ENCODE measurements around the gene DMRT1. TPM values are rescaled to one million over a fixed set of nuclear protein-coding genes. Genes with fewer than 3 reads are reported as not detected.

The DMRT1 gene
- total RNA-seq, 1 experiment from 2014 or later, result not detected

DNA sequence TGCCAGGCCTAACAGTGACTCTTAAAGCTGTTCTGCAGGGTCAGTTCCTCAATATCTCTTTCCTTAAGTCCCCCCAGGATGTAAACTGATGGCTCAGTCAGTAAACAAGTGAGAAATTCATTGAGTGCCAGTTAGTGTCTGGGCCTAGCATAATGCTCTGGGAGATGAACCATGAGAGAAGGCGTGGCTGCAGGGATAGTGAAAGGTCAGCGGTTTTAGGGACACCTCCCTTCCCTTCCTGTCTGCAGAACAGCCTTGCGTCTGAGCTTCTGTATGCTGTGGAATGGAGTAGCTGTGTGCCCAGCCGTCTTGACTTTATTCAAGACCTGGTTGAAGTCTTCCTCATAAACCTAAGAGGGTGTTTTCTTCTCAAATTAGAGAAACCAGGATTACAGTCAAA, 88.2 kb downstream of the DMRT1 start (continued):
- TF ChIP-seq GABPB1 (CRISPR knock-in tag; IDR thresholded peaks at IDR 0.05) (no peak), ZBTB21 (CRISPR knock-in tag; IDR thresholded peaks at IDR 0.05; ENCODE audit: borderline replicate concordance) (no peak)
- TF ChIP-seq, protein P1, sequence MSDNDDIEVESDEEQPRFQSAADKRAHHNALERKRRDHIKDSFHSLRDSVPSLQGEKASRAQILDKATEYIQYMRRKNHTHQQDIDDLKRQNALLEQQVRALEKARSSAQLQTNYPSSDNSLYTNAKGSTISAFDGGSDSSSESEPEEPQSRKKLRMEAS (CRISPR knock-in tag; IDR thresholded peaks at IDR 0.05), result no peak

DNA sequence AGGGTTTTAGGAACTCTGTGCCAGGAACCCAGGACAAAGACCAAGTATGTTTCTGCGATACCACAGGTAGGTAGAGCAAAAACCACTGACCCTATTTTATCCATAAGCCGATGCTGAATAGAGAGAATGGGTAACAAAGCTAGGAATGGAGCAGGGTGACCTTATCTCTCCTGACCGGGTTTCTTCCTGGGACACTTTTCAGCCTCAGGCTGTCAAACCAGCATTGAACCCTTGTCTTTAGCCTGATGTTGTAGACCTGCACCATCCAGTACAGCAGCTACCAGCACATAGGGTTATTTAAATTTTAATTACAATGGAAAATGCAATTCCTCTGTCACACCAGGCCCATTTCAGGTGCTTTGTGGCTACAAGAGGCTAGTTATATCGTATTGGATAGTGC, 91.9 kb downstream of the DMRT1 start:
- Mint-ChIP-seq H3K4me3 (no peak overlapping the region), H3K36me3 (peaks cover 7% of the 10 kb centered on the region; the same call in 1 of the 2 replicates), H3K9me3 (peaks cover 26% of the 10 kb centered on the region), H3K27me3 (ENCODE audit: low read depth) (peaks cover 2% of the 10 kb centered on the region; the same call in 1 of the 2 replicates), H3K27ac (no peak overlapping the region), H3K4me1 (no peaks in the 10 kb centered on the region)
- no peak for ATAC-seq
- TF ChIP-seq, protein P2, sequence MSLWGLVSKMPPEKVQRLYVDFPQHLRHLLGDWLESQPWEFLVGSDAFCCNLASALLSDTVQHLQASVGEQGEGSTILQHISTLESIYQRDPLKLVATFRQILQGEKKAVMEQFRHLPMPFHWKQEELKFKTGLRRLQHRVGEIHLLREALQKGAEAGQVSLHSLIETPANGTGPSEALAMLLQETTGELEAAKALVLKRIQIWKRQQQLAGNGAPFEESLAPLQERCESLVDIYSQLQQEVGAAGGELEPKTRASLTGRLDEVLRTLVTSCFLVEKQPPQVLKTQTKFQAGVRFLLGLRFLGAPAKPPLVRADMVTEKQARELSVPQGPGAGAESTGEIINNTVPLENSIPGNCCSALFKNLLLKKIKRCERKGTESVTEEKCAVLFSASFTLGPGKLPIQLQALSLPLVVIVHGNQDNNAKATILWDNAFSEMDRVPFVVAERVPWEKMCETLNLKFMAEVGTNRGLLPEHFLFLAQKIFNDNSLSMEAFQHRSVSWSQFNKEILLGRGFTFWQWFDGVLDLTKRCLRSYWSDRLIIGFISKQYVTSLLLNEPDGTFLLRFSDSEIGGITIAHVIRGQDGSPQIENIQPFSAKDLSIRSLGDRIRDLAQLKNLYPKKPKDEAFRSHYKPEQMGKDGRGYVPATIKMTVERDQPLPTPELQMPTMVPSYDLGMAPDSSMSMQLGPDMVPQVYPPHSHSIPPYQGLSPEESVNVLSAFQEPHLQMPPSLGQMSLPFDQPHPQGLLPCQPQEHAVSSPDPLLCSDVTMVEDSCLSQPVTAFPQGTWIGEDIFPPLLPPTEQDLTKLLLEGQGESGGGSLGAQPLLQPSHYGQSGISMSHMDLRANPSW (CRISPR knock-in tag; conservative IDR thresholded peaks at IDR 0.05; ENCODE audit: low read depth), result no peak
- no peak for TF ChIP-seq ZNF396 (CRISPR knock-in tag; IDR thresholded peaks at IDR 0.05; ENCODE audit: borderline replicate concordance)
- no peak for TF ChIP-seq ELF4 (CRISPR knock-in tag; IDR thresholded peaks at IDR 0.05; ENCODE audit: low read depth)
- TF ChIP-seq, protein P3, sequence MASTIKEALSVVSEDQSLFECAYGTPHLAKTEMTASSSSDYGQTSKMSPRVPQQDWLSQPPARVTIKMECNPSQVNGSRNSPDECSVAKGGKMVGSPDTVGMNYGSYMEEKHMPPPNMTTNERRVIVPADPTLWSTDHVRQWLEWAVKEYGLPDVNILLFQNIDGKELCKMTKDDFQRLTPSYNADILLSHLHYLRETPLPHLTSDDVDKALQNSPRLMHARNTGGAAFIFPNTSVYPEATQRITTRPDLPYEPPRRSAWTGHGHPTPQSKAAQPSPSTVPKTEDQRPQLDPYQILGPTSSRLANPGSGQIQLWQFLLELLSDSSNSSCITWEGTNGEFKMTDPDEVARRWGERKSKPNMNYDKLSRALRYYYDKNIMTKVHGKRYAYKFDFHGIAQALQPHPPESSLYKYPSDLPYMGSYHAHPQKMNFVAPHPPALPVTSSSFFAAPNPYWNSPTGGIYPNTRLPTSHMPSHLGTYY (CRISPR knock-in tag; IDR thresholded peaks at IDR 0.05), result no peak
- TF ChIP-seq, protein P4, sequence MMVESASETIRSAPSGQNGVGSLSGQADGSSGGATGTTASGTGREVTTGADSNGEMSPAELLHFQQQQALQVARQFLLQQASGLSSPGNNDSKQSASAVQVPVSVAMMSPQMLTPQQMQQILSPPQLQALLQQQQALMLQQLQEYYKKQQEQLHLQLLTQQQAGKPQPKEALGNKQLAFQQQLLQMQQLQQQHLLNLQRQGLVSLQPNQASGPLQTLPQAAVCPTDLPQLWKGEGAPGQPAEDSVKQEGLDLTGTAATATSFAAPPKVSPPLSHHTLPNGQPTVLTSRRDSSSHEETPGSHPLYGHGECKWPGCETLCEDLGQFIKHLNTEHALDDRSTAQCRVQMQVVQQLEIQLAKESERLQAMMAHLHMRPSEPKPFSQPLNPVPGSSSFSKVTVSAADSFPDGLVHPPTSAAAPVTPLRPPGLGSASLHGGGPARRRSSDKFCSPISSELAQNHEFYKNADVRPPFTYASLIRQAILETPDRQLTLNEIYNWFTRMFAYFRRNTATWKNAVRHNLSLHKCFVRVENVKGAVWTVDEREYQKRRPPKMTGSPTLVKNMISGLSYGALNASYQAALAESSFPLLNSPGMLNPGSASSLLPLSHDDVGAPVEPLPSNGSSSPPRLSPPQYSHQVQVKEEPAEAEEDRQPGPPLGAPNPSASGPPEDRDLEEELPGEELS (CRISPR knock-in tag; IDR thresholded peaks at IDR 0.05), result no peak
- CTCF ChIA-PET, result interaction anchor here (1.4 kb wide), 1 partner anchor 76 kb away, joined by 4 read pairs; no protein-coding TSS in a partner anchor
- POLR2A ChIA-PET, result no interaction called here
- no peak for DNase-seq (ENCODE audit: low spot score)

DNA sequence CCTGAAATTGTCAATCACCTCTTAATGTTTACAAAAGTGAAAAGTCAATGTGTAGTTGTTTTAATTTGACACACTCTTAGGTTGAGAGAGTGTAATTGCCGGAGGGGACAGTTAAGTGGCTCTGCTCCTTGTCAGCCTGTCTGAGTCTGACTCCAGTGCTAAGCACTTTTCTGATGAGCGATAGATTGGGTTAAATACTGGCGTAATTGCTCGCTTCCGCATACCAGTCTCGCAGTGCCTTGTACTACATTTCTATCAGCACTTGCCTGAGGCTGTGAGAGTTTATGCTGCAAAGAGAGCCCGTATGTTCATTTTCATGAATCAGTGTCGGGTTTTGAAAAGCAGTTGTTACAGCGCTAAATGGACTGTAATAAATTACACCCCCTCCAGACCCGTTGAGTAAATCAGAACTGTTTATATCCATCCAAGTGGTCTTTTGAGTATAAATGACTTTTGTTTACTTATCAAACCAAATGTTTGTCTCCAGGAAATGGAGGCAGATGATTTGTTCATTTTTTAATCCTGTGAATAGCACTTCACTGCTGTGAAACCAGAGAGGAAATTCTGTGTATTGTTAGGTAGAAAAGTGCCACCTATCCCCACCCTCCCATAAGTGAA, 94.0 kb downstream of the DMRT1 start:
- Mint-ChIP-seq H3K4me1 (no peaks in the 10 kb centered on the region), H3K36me3 (peaks cover 21% of the 10 kb centered on the region), H3K9me3 (peaks cover 37% of the 10 kb centered on the region), H3K27ac (no peak overlapping the region), H3K4me3 (no peak overlapping the region), H3K27me3 (ENCODE audit: low read depth) (peaks cover 7% of the 10 kb centered on the region; the same call in 1 of the 2 replicates)
- ATAC-seq (no peak), DNase-seq (ENCODE audit: low spot score) (no peak)
- no peak for TF ChIP-seq NR2C2 (CRISPR knock-in tag; IDR thresholded peaks at IDR 0.05)
- TF ChIP-seq, protein P5, sequence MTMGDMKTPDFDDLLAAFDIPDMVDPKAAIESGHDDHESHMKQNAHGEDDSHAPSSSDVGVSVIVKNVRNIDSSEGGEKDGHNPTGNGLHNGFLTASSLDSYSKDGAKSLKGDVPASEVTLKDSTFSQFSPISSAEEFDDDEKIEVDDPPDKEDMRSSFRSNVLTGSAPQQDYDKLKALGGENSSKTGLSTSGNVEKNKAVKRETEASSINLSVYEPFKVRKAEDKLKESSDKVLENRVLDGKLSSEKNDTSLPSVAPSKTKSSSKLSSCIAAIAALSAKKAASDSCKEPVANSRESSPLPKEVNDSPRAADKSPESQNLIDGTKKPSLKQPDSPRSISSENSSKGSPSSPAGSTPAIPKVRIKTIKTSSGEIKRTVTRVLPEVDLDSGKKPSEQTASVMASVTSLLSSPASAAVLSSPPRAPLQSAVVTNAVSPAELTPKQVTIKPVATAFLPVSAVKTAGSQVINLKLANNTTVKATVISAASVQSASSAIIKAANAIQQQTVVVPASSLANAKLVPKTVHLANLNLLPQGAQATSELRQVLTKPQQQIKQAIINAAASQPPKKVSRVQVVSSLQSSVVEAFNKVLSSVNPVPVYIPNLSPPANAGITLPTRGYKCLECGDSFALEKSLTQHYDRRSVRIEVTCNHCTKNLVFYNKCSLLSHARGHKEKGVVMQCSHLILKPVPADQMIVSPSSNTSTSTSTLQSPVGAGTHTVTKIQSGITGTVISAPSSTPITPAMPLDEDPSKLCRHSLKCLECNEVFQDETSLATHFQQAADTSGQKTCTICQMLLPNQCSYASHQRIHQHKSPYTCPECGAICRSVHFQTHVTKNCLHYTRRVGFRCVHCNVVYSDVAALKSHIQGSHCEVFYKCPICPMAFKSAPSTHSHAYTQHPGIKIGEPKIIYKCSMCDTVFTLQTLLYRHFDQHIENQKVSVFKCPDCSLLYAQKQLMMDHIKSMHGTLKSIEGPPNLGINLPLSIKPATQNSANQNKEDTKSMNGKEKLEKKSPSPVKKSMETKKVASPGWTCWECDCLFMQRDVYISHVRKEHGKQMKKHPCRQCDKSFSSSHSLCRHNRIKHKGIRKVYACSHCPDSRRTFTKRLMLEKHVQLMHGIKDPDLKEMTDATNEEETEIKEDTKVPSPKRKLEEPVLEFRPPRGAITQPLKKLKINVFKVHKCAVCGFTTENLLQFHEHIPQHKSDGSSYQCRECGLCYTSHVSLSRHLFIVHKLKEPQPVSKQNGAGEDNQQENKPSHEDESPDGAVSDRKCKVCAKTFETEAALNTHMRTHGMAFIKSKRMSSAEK (CRISPR knock-in tag; IDR thresholded peaks at IDR 0.05; ENCODE audit: borderline replicate concordance), result no peak
- CTCF ChIA-PET, result interaction anchor here (1.1 kb wide), 1 partner anchor 15 kb away, joined by 3 read pairs; no protein-coding TSS in a partner anchor
- POLR2A ChIA-PET, result no interaction called here
